ENCODE results near the gene CCNL1.
"Not testable (repeated sequence)": the region's sequence is repeated elsewhere in the genome, so short reads cannot be mapped to it uniquely, and the experiment has no call there.

CCNL1 gene

GRCh38 chr3:157176934-157177333 is 17.0 kb upstream of the CCNL1 start:
- no peak for TF ChIP-seq CTCF (IDR thresholded peaks at IDR 0.05; ENCODE audit: extremely low read depth, insufficient read depth, missing control alignments)
- in situ Hi-C loops (cut with MboI; ENCODE audit: low pct_unique_long_range_greater_than_20kb, low sequenced_read_pairs, unreplicated experiment) = no loop called here
- DNase-seq (ENCODE audit: low spot score) = no peak

GRCh38 chr3:157175691-157176507 is 16.0 kb upstream of the CCNL1 start:
- no peak for TF ChIP-seq CTCF (IDR thresholded peaks at IDR 0.05; ENCODE audit: extremely low read depth, insufficient read depth, missing control alignments)
- peak; percentile 41 for DNase-seq (ENCODE audit: low spot score)
- in situ Hi-C loops (cut with MboI; ENCODE audit: low pct_unique_long_range_greater_than_20kb, low sequenced_read_pairs, unreplicated experiment) = no loop called here

- peak; percentile 94 for DNase-seq (ENCODE audit: low spot score)
- in situ Hi-C loops (cut with MboI; ENCODE audit: low pct_unique_long_range_greater_than_20kb, low sequenced_read_pairs, unreplicated experiment) = no loop called here
- TF ChIP-seq CTCF (IDR thresholded peaks at IDR 0.05; ENCODE audit: extremely low read depth, insufficient read depth, missing control alignments) = no peak
Observed at GRCh38 chr3:157174649-157175498, 14.9 kb upstream of the CCNL1 start.

GRCh38 chr3:157174290-157174648 is 14.3 kb upstream of the CCNL1 start:
- peak; percentile 21 for DNase-seq (ENCODE audit: low spot score)
- in situ Hi-C loops (cut with MboI; ENCODE audit: low pct_unique_long_range_greater_than_20kb, low sequenced_read_pairs, unreplicated experiment) = no loop called here
- TF ChIP-seq CTCF (IDR thresholded peaks at IDR 0.05; ENCODE audit: extremely low read depth, insufficient read depth, missing control alignments) = no peak

- in situ Hi-C loops (cut with MboI; ENCODE audit: low pct_unique_long_range_greater_than_20kb, low sequenced_read_pairs, unreplicated experiment); DNase-seq (ENCODE audit: low spot score): not testable (repeated sequence)
Observed at GRCh38 chr3:157173343-157173742, 13.4 kb upstream of the CCNL1 start.

GRCh38 chr3:157172746-157173145 is 12.8 kb upstream of the CCNL1 start:
- in situ Hi-C loops (cut with MboI; ENCODE audit: low pct_unique_long_range_greater_than_20kb, low sequenced_read_pairs, unreplicated experiment) = no loop called here
- DNase-seq (ENCODE audit: low spot score) = no peak
- no peak for TF ChIP-seq CTCF (IDR thresholded peaks at IDR 0.05; ENCODE audit: extremely low read depth, insufficient read depth, missing control alignments)

GRCh38 chr3:157170861-157171260 is 10.9 kb upstream of the CCNL1 start:
- TF ChIP-seq CTCF (IDR thresholded peaks at IDR 0.05; ENCODE audit: extremely low read depth, insufficient read depth, missing control alignments) = no peak
- in situ Hi-C loops (cut with MboI; ENCODE audit: low pct_unique_long_range_greater_than_20kb, low sequenced_read_pairs, unreplicated experiment) = no loop called here
- no peak for DNase-seq (ENCODE audit: low spot score)

All from GM13977 (cell line).